ENCODE data around the gene CSNK1E. TPM values are rescaled to one million over a fixed set of nuclear protein-coding genes. Genes with fewer than 3 reads are reported as not detected.

CSNK1E gene
- total and polyA plus RNA-seq, 2 of the 8 experiments (the other 6 are each of a cell fraction or from before 2014, with no cell fraction given) = 247 to 263 TPM

- no peaks in the 10 kb centered on the region for H3K27me3 ChIP-seq (replicated peaks in 1 of 4; ENCODE audit: control insufficient read depth in 3 of 4, extremely low read depth in 1 of 4, insufficient read depth in 3 of 4, low read length in 3 of 4)
- H3K79me1 ChIP-seq (ENCODE audit: low read depth, low read length) = peaks cover 5% of the 10 kb centered on the region; the same call in 1 of the 2 replicates
- no peak overlapping the region for H3K14ac ChIP-seq (ENCODE audit: insufficient read length)
- H2BK20ac ChIP-seq (ENCODE audit: low read length) = no peak overlapping the region
- no peak overlapping the region for H2BK120ac ChIP-seq (replicated peaks; ENCODE audit: low read depth, low read length)
- H3K9ac ChIP-seq (replicated peaks in 1 of 4; ENCODE audit: extremely low read depth in 1 of 4, low read depth in 3 of 4, low read length in 3 of 4) = no peak overlapping the region
- H3K23ac ChIP-seq (ENCODE audit: insufficient read length) = no peak overlapping the region
- H2AK5ac ChIP-seq (ENCODE audit: low read depth, low read length) = no peak overlapping the region
- no peak for DNase-seq (ENCODE audit: low read depth in 1 of 2, low spot score in 2 of 2)
- no peak overlapping the region for H2BK12ac ChIP-seq (ENCODE audit: low read depth, low read length)
- no peak overlapping the region for H3K4me3 ChIP-seq (ENCODE audit: extremely low read depth in 1 of 4, insufficient read depth in 2 of 4, low read depth in 3 of 4, low read length in 4 of 4)
- no peaks in the 10 kb centered on the region for H3K23me2 ChIP-seq (ENCODE audit: low read depth, low read length)
- no peak overlapping the region for H3K18ac ChIP-seq (ENCODE audit: extremely low read depth, low read length)
- peaks cover 0 to 1% (median 0%) of the 10 kb centered on the region in 4 experiments; a peak in 3 of 7 replicates for H3K4me1 ChIP-seq (replicated peaks in 1 of 4; ENCODE audit: control insufficient read depth in 3 of 4, insufficient read depth in 4 of 4, low read length in 3 of 4)
- H4K8ac ChIP-seq (ENCODE audit: extremely low read depth, insufficient read depth, low read length) = no peak overlapping the region
- peaks cover 19 to 41% of the 10 kb centered on the region in 2 experiments for H4K20me1 ChIP-seq (replicated peaks in 1 of 2; ENCODE audit: control insufficient read depth in 1 of 2, insufficient read depth in 2 of 2, low read length in 2 of 2)
- H3K27ac ChIP-seq (ENCODE audit: low read depth, low read length) = no peak overlapping the region
- H3K4me2 ChIP-seq (ENCODE audit: insufficient read depth in 1 of 2, low read depth in 2 of 2, low read length in 2 of 2) = no peak overlapping the region
- H2AFZ ChIP-seq (ENCODE audit: low read length) = no peak overlapping the region
- no peak overlapping the region for H3K4ac ChIP-seq (replicated peaks; ENCODE audit: insufficient read length, low read depth, low read length)
- no peak for FAIRE-seq
- ChIA-PET CTCF (ENCODE audit: partially characterized antibody) (interaction anchor here (0.8 to 1.4 kb wide), 4 partner anchors 8 to 27 kb away, joined by 3 to 6 read pairs (median 4); no protein-coding TSS in a partner anchor), POLR2A (ENCODE audit: partially characterized antibody) (interaction anchor here (1.1 to 10.6 kb wide), 8 partner anchors 9 to 44 kb away, joined by 3 to 81 read pairs (median 4); partner anchors contain the start of gene TMEM184B)
- H3K79me2 ChIP-seq (ENCODE audit: control insufficient read depth in 1 of 2, insufficient read depth in 2 of 2, low read length in 2 of 2) = peaks cover 0 to 7% of the 10 kb centered on the region in 2 experiments; a peak in 1 of 4 replicates
- WGBS, 2 experiments (ENCODE audit: extremely low coverage in 1 of 2, insufficient coverage in 1 of 2, insufficient read length in 1 of 2, insufficient replicate concordance in 2 of 2, low coverage in 1 of 2, low lambda C conversion rate in 2 of 2, missing lambda C conversion rate in 1 of 2) = 92% methylated on average over 6 of the region's 9 CpGs; no CpG with 5 or more reads in 1 of the 2 experiments
- peaks cover 43 to 67% (median 54%) of the 10 kb centered on the region in 4 experiments for H3K36me3 ChIP-seq (ENCODE audit: control insufficient read depth in 2 of 4, insufficient read depth in 4 of 4, low read length in 3 of 4)
- H3K9me3 ChIP-seq (ENCODE audit: insufficient read depth in 2 of 2, low read depth in 1 of 2, low read length in 1 of 2) = no peaks in the 10 kb centered on the region
- no peak overlapping the region for H2BK5ac ChIP-seq (ENCODE audit: low read depth, low read length)
- no peak overlapping the region for H4K91ac ChIP-seq (replicated peaks; ENCODE audit: insufficient read length, low read length)
- H2BK15ac ChIP-seq (ENCODE audit: low read length) = no peak overlapping the region
- H4K5ac ChIP-seq (ENCODE audit: insufficient read length, low read depth, low read length) = no peak overlapping the region
- no peak overlapping the region for H3K56ac ChIP-seq (replicated peaks; ENCODE audit: insufficient read length, low read depth, low read length)
- TF ChIP-seq BACH1 (IDR thresholded peaks at IDR 0.05; ENCODE audit: low read length) (no peak), BRCA1 (IDR thresholded peaks at IDR 0.05; ENCODE audit: low read depth, low read length) (no peak), E2F6 (IDR thresholded peaks at IDR 0.05) (no peak), EZH2 (IDR thresholded peaks at IDR 0.05; ENCODE audit: low read depth, low read length, severe bottlenecking) (no peak), SAP30 (IDR thresholded peaks at IDR 0.05; ENCODE audit: insufficient read depth, insufficient replicate concordance, low read length) (no peak), ATF3 (IDR thresholded peaks at IDR 0.05; ENCODE audit: insufficient read depth, low read depth, low read length) (no peak), TCF12 (IDR thresholded peaks at IDR 0.05; ENCODE audit: low read depth, low read length) (no peak), ZNF274 (IDR thresholded peaks at IDR 0.05; ENCODE audit: borderline replicate concordance, extremely low read depth, low read length) (no peak), CBX5 (IDR thresholded peaks at IDR 0.05; ENCODE audit: low read depth, low read length) (no peak), TAF7 (optimal IDR thresholded peaks at IDR 0.05; ENCODE audit: borderline replicate concordance, low read depth, low read length) (no peak), POU5F1 (IDR thresholded peaks at IDR 0.05; ENCODE audit: low read depth, low read length) (no peak), GTF2F1 (IDR thresholded peaks at IDR 0.05; ENCODE audit: borderline replicate concordance, low read depth, low read length) (no peak)
Measured at GRCh38 chr22:38292694-38293093, 24.5 kb downstream of the CSNK1E start.

Data from H1 (cell line).